A549 (cell line): ENCODE results near the gene MAGI2.

Experiments used
- BHLHE40 ChIP-seq: IDR thresholded peaks from 2 replicates; pipeline ENCODE4 v1.6.1; 2012; ENCODE audit warnings: low read depth, low read length, inconsistent platforms
- MAZ ChIP-seq: fragments of 150-350 bp; IDR thresholded peaks from 2 replicates; pipeline ENCODE4 v1.6.1; 2014; ENCODE audit warnings: antibody characterized with exemption, low read depth, low read length, borderline replicate concordance
- MYC ChIP-seq: IDR thresholded peaks from 2 replicates; pipeline ENCODE4 v1.6.1; 2012; ENCODE audit warnings: mild to moderate bottlenecking, inconsistent platforms, low read length, improper control_type of control experiment, borderline replicate concordance
- POLR2A ChIP-seq: IDR thresholded peaks from 2 replicates; pipeline ENCODE4 v1.6.1; 2012; ENCODE audit warnings: mild to moderate bottlenecking, low read length
- REST ChIP-seq: fragments of 200-600 bp; sonication (generic); IDR thresholded peaks from 2 replicates; pipeline ENCODE4 v1.6.1; 2016; ENCODE audit warnings: antibody characterized with exemption, mild to moderate bottlenecking, moderate library complexity
- TF ChIP-seq, protein P1 (sequence below): fragments of >200 bp; sonication (Bioruptor Twin); formaldehyde crosslinking; IDR thresholded peaks from 3 replicates; pipeline ENCODE4 v1.5.1; 2016
- TF ChIP-seq, protein P2 (sequence below): IDR thresholded peaks from 2 replicates; pipeline ENCODE4 v1.6.1; 2012

- TF ChIP-seq MYC (no peak), POLR2A (no peak), REST (no peak), MAZ (no peak), BHLHE40 (no peak)
- TF ChIP-seq, protein P1, sequence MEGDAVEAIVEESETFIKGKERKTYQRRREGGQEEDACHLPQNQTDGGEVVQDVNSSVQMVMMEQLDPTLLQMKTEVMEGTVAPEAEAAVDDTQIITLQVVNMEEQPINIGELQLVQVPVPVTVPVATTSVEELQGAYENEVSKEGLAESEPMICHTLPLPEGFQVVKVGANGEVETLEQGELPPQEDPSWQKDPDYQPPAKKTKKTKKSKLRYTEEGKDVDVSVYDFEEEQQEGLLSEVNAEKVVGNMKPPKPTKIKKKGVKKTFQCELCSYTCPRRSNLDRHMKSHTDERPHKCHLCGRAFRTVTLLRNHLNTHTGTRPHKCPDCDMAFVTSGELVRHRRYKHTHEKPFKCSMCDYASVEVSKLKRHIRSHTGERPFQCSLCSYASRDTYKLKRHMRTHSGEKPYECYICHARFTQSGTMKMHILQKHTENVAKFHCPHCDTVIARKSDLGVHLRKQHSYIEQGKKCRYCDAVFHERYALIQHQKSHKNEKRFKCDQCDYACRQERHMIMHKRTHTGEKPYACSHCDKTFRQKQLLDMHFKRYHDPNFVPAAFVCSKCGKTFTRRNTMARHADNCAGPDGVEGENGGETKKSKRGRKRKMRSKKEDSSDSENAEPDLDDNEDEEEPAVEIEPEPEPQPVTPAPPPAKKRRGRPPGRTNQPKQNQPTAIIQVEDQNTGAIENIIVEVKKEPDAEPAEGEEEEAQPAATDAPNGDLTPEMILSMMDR: no peak
- TF ChIP-seq, protein P2, sequence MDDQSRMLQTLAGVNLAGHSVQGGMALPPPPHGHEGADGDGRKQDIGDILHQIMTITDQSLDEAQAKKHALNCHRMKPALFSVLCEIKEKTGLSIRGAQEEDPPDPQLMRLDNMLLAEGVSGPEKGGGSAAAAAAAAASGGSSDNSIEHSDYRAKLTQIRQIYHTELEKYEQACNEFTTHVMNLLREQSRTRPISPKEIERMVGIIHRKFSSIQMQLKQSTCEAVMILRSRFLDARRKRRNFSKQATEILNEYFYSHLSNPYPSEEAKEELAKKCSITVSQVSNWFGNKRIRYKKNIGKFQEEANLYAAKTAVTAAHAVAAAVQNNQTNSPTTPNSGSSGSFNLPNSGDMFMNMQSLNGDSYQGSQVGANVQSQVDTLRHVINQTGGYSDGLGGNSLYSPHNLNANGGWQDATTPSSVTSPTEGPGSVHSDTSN: no peak
Measured at GRCh38 chr7:78429878-78430277, 1023.6 kb downstream of the MAGI2 start.
